Measurements from ENCODE around the gene RETREG3.

DNA sequence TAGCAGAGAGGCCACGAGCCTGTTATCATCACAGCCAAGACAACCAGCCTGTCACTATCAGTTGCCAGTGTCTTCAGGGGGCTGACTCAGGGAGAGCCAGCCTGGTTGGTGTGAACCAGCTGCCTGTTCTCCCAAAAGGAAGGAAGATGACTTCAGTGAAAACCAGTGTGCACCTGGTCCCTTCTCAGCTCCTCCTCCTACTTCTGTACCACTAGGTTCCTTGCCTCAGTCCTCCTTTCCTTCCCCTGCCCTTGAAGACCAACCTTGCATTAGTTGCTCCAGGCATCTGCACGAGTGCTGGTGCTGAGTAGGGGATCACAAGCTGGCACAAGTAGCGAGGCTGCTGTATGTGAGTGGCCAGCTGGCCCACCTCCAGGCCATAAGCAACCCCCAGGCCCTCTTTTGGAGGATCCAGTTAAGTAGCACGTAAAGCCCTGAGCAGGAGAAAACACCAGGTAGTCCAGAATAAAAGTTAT lies 8.8 kb upstream of the RETREG3 start:
- TF ChIP-seq RAD21 (conservative IDR thresholded peaks at IDR 0.05): no peak
- TF ChIP-seq, protein P1, sequence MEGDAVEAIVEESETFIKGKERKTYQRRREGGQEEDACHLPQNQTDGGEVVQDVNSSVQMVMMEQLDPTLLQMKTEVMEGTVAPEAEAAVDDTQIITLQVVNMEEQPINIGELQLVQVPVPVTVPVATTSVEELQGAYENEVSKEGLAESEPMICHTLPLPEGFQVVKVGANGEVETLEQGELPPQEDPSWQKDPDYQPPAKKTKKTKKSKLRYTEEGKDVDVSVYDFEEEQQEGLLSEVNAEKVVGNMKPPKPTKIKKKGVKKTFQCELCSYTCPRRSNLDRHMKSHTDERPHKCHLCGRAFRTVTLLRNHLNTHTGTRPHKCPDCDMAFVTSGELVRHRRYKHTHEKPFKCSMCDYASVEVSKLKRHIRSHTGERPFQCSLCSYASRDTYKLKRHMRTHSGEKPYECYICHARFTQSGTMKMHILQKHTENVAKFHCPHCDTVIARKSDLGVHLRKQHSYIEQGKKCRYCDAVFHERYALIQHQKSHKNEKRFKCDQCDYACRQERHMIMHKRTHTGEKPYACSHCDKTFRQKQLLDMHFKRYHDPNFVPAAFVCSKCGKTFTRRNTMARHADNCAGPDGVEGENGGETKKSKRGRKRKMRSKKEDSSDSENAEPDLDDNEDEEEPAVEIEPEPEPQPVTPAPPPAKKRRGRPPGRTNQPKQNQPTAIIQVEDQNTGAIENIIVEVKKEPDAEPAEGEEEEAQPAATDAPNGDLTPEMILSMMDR (IDR thresholded peaks at IDR 0.05; ENCODE audit: poor library complexity, severe bottlenecking): no peak
- TF ChIP-seq EZH2 (IDR thresholded peaks at IDR 0.05; ENCODE audit: borderline replicate concordance, insufficient read depth, low read length, poor library complexity, severe bottlenecking): no peak
- no peak for TF ChIP-seq EP300 (conservative IDR thresholded peaks at IDR 0.05; ENCODE audit: poor library complexity, severe bottlenecking)

All from neural cell (in vitro differentiated cells).